ENCODE measurements around the gene SLC29A4. TPM values are rescaled to one million over a fixed set of nuclear protein-coding genes. Genes with fewer than 3 reads are reported as not detected.
"Not testable (repeated sequence)": the region's sequence is repeated elsewhere in the genome, so short reads cannot be mapped to it uniquely, and the experiment has no call there.

Gene SLC29A4
- total RNA-seq, 2 experiments from 2014 or later = 2.5 to 2.9 TPM

- intact Hi-C loops (cut with micrococcal nuclease) = no loop called here
- POLR2A ChIA-PET = no interaction called here
- no peak overlapping the region for H3K4me3 Mint-ChIP-seq
- TF ChIP-seq CTCF (IDR thresholded peaks at IDR 0.05) = no peak
- no peaks in the 10 kb centered on the region for H3K4me1 Mint-ChIP-seq (ENCODE audit: low read depth)
- peaks cover 12% of the 10 kb centered on the region for H3K27me3 Mint-ChIP-seq
- CTCF ChIA-PET = interaction anchor here (0.8 kb wide), 1 partner anchor 141 kb away, joined by 3 read pairs; no protein-coding TSS in a partner anchor
- H3K9me3 Mint-ChIP-seq = no peaks in the 10 kb centered on the region
- no peak overlapping the region for H3K27ac Mint-ChIP-seq
- no peak for DNase-seq
- H3K36me3 Mint-ChIP-seq (ENCODE audit: low read depth) = no peaks in the 10 kb centered on the region
- no peak for ATAC-seq
These were observed 919 bp downstream of the SLC29A4 start for GRCh38 chr7:5283421-5284303.

- DNase-seq = peak; percentile 62
These were observed 1.9 kb downstream of the SLC29A4 start for GRCh38 chr7:5284304-5285281.

GRCh38 chr7:5286933-5287332 is 4.2 kb downstream of the SLC29A4 start:
- Mint-ChIP-seq H3K4me1 (ENCODE audit: low read depth) (no peaks in the 10 kb centered on the region), H3K4me3 (no peak overlapping the region), H3K9me3 (no peaks in the 10 kb centered on the region), H3K27me3 (peaks cover 7% of the 10 kb centered on the region), H3K27ac (no peak overlapping the region), H3K36me3 (ENCODE audit: low read depth) (no peaks in the 10 kb centered on the region)
- no peak for DNase-seq
- intact Hi-C loops (cut with micrococcal nuclease) = no loop called here
- ChIA-PET POLR2A (no interaction called here), CTCF (no interaction called here)
- no peak for TF ChIP-seq CTCF (IDR thresholded peaks at IDR 0.05)
- ATAC-seq = no peak

More at GRCh38 chr7:5284304-5285281, 1.9 kb downstream of the SLC29A4 start:
- ChIA-PET POLR2A (no interaction called here), CTCF (interaction anchor here (0.8 to 1.2 kb wide), 2 partner anchors 45 to 142 kb away, joined by 3 to 4 read pairs; no protein-coding TSS in a partner anchor)
- Mint-ChIP-seq H3K4me3 (no peak overlapping the region), H3K36me3 (ENCODE audit: low read depth) (no peaks in the 10 kb centered on the region), H3K9me3 (no peaks in the 10 kb centered on the region), H3K27ac (no peak overlapping the region), H3K4me1 (ENCODE audit: low read depth) (no peaks in the 10 kb centered on the region), H3K27me3 (peaks cover 12% of the 10 kb centered on the region)
- ATAC-seq = peak; percentile 68
- TF ChIP-seq CTCF (IDR thresholded peaks at IDR 0.05) = peak; percentile 19
- intact Hi-C loops (cut with micrococcal nuclease) = no loop called here

- intact Hi-C loops (cut with micrococcal nuclease); POLR2A ChIA-PET; H3K4me3 Mint-ChIP-seq; CTCF ChIA-PET; H3K36me3 Mint-ChIP-seq (ENCODE audit: low read depth); ATAC-seq; H3K27me3 Mint-ChIP-seq; DNase-seq; H3K9me3 Mint-ChIP-seq; H3K4me1 Mint-ChIP-seq (ENCODE audit: low read depth); H3K27ac Mint-ChIP-seq: not testable (repeated sequence)
These were observed 4.6 kb downstream of the SLC29A4 start for GRCh38 chr7:5287373-5287772.

- no peaks in the 10 kb centered on the region for H3K4me1 Mint-ChIP-seq (ENCODE audit: low read depth)
- H3K27me3 Mint-ChIP-seq = peaks cover 7% of the 10 kb centered on the region
- H3K4me3 Mint-ChIP-seq = no peak overlapping the region
- intact Hi-C loops (cut with micrococcal nuclease) = no loop called here
- CTCF ChIA-PET = interaction anchor here (1.1 kb wide), 1 partner anchor 48 kb away, joined by 3 read pairs; no protein-coding TSS in a partner anchor
- H3K27ac Mint-ChIP-seq = no peak overlapping the region
- ATAC-seq (no peak), DNase-seq (no peak)
- H3K9me3 Mint-ChIP-seq = no peaks in the 10 kb centered on the region
- no peaks in the 10 kb centered on the region for H3K36me3 Mint-ChIP-seq (ENCODE audit: low read depth)
- no peak for TF ChIP-seq CTCF (IDR thresholded peaks at IDR 0.05)
- POLR2A ChIA-PET = no interaction called here
These were observed 5.1 kb downstream of the SLC29A4 start for GRCh38 chr7:5287802-5288201.

- H3K36me3 Mint-ChIP-seq (ENCODE audit: low read depth); H3K4me1 Mint-ChIP-seq (ENCODE audit: low read depth); H3K9me3 Mint-ChIP-seq; intact Hi-C loops (cut with micrococcal nuclease); H3K4me3 Mint-ChIP-seq; H3K27me3 Mint-ChIP-seq; H3K27ac Mint-ChIP-seq; DNase-seq; ATAC-seq: not testable (repeated sequence)
- CTCF ChIA-PET = interaction anchor here (1.1 kb wide), 1 partner anchor 49 kb away, joined by 3 read pairs; no protein-coding TSS in a partner anchor
- POLR2A ChIA-PET = interaction anchor here (1.1 kb wide), 1 partner anchor 58 kb away, joined by 3 read pairs; no protein-coding TSS in a partner anchor
These were observed 5.8 kb downstream of the SLC29A4 start for GRCh38 chr7:5288560-5288959.

Measured in activated CD8-positive, alpha-beta T cell treated with anti-CD3 and anti-CD28 coated beads for 36 hours (primary cell).